Liver (tissue), 9 donors: ENCODE results near the gene GLIS1. TPM values are rescaled to one million over a fixed set of nuclear protein-coding genes. Genes with fewer than 3 reads are reported as not detected.

Source experiments
- DNase-seq: peaks from one replicate; pipeline ENCODE4 v3.0.0-alpha.2; 2017; ENCODE audit warnings: low spot score
- H3K27ac ChIP-seq, 2 donors: one replicate each; pipeline ENCODE4 v1.7.0; 2013; ENCODE audit warnings: inconsistent platforms in 2 of 2, low read length in 2 of 2, control low read depth in 1 of 2, low read depth in 1 of 2, mild to moderate bottlenecking in 1 of 2
- H3K27me3 ChIP-seq, 4 donors: one replicate each; pipeline versions ENCODE4 v1.6.1 to v1.7.0; 2013; ENCODE audit warnings: low read length in 3 of 4, inconsistent platforms in 1 of 4, mild to moderate bottlenecking in 1 of 4, moderate library complexity in 1 of 4; ENCODE audit not compliant: control insufficient read depth in 4 of 4, insufficient read depth in 4 of 4
- H3K36me3 ChIP-seq, 4 donors: one replicate each; pipeline versions ENCODE4 v1.6.1 to v1.7.0; 2013; ENCODE audit warnings: low read length in 3 of 4, mild to moderate bottlenecking in 3 of 4, low read depth in 1 of 4, moderate library complexity in 1 of 4; ENCODE audit not compliant: control insufficient read depth in 4 of 4, insufficient read depth in 3 of 4
- H3K4me1 ChIP-seq, 4 donors: one replicate each; pipeline versions ENCODE4 v1.6.1 to v1.7.0; 2013; ENCODE audit warnings: low read length in 3 of 4, mild to moderate bottlenecking in 3 of 4, moderate library complexity in 1 of 4; ENCODE audit not compliant: control insufficient read depth in 4 of 4, insufficient read depth in 4 of 4
- H3K4me3 ChIP-seq, 3 donors: one replicate each; pipeline versions ENCODE4 v1.6.1 to v1.7.0; 2013; ENCODE audit warnings: low read length in 3 of 3, control low read depth in 1 of 3, low read depth in 1 of 3, mild to moderate bottlenecking in 1 of 3
- H3K9ac ChIP-seq, 2 donors: one replicate each; pipeline ENCODE4 v1.7.0; 2013; ENCODE audit warnings: low read length in 2 of 2, mild to moderate bottlenecking in 2 of 2, moderate library complexity in 2 of 2, control low read depth in 1 of 2, low read depth in 1 of 2
- H3K9me3 ChIP-seq, 4 donors: one replicate each; pipeline versions ENCODE4 v1.6.1 to v1.7.0; 2013; ENCODE audit warnings: low read length in 3 of 4; ENCODE audit not compliant: control insufficient read depth in 4 of 4
- EGR1 ChIP-seq, 2 donors: IDR thresholded peaks; 2 replicates each; pipeline ENCODE4 v1.6.1; 2016 to 2018; ENCODE audit warnings: antibody characterized with exemption in 2 of 2, low read depth in 2 of 2
- FOXA1 ChIP-seq: IDR thresholded peaks from 2 replicates; pipeline ENCODE4 v1.6.1; 2016; ENCODE audit warnings: antibody characterized with exemption
- FOXA2 ChIP-seq: IDR thresholded peaks from 2 replicates; pipeline ENCODE4 v1.6.1; 2016; ENCODE audit warnings: antibody characterized with exemption
- GABPA ChIP-seq, 2 donors: IDR thresholded peaks in 1 of 2; conservative IDR thresholded peaks in 1 of 2; 2 replicates each; pipeline ENCODE4 v1.6.1; 2016; ENCODE audit warnings: antibody characterized with exemption in 2 of 2, mild to moderate bottlenecking in 1 of 2, moderate library complexity in 1 of 2
- HNF4A ChIP-seq, 2 donors: conservative IDR thresholded peaks; 2 replicates each; pipeline ENCODE4 v1.6.1; 2016; ENCODE audit warnings: antibody characterized with exemption in 2 of 2, mild to moderate bottlenecking in 2 of 2
- HNF4G ChIP-seq: IDR thresholded peaks from 2 replicates; pipeline ENCODE4 v1.6.1; 2016; ENCODE audit warnings: antibody characterized with exemption
- JUND ChIP-seq, 2 donors: IDR thresholded peaks; 2 replicates each; pipeline ENCODE4 v1.6.1; 2016; ENCODE audit warnings: antibody characterized with exemption in 2 of 2
- NR2F2 ChIP-seq: IDR thresholded peaks from 2 replicates; pipeline ENCODE4 v1.6.1; 2016; ENCODE audit warnings: antibody characterized with exemption
- RAD21 ChIP-seq, 2 donors: IDR thresholded peaks; 2 replicates each; pipeline ENCODE4 v1.6.1; 2016; ENCODE audit warnings: antibody characterized with exemption in 2 of 2, mild to moderate bottlenecking in 2 of 2
- RXRA ChIP-seq, 2 donors: IDR thresholded peaks; 2 replicates each; pipeline ENCODE4 v1.6.1; 2017 to 2018; ENCODE audit warnings: antibody characterized with exemption in 2 of 2, mild to moderate bottlenecking in 1 of 2
- SP1 ChIP-seq: IDR thresholded peaks from 2 replicates; pipeline ENCODE4 v1.6.1; 2018; ENCODE audit warnings: antibody characterized with exemption, mild to moderate bottlenecking
- TAF1 ChIP-seq: conservative IDR thresholded peaks from 2 replicates; pipeline ENCODE4 v1.6.1; 2016; ENCODE audit warnings: antibody characterized with exemption, mild to moderate bottlenecking
- YY1 ChIP-seq: IDR thresholded peaks from 2 replicates; pipeline ENCODE4 v1.6.1; 2016; ENCODE audit warnings: antibody characterized with exemption, mild to moderate bottlenecking
- WGBS: extraction: QIAGEN DNeasy Blood & Tissue Kit; methylation state at CpG from one replicate; pipeline ENCODE4 v1.1.7; 2013; 5-methylcytosine and 5-hydroxymethylcytosine counted together
- polyA plus RNA-seq, 2 donors: library from polyadenylated mRNA; stranded (reverse) in 1 of 2; unstranded in 1 of 2; fragments of 200-250 nt in 1 of 2; fragments of >200 nt in 1 of 2; fragmentation: Nextera tagmentation in 1 of 2; extraction: Ambion mirVana in 1 of 2; gene quantifications; one replicate each; pipeline versions ENCODE4 v1.2.1 to v1.2.3, GENCODE V29; 2013 to 2015
- total RNA-seq, 2 donors: library from RNA; depleted of rRNA; stranded (reverse); fragments of >200 nt; gene quantifications; one replicate each; pipeline ENCODE4 v1.2.3, GENCODE V29; 2014
- TF ChIP-seq, protein P1 (sequence below): IDR thresholded peaks from 2 replicates; pipeline ENCODE4 v1.6.1; 2016; ENCODE audit warnings: antibody characterized with exemption
- TF ChIP-seq, protein P2 (sequence below): fragments of 150-350 bp; IDR thresholded peaks from 2 replicates; pipeline ENCODE4 v1.5.1; 2017; ENCODE audit warnings: improper control_type of control experiment, low read depth, low read length; ENCODE audit not compliant: missing input control
- TF ChIP-seq, protein P3 (sequence below): IDR thresholded peaks from 2 replicates; pipeline ENCODE4 v1.6.1; 2016; ENCODE audit warnings: antibody characterized with exemption
- TF ChIP-seq, protein P4 (sequence below): IDR thresholded peaks from 2 replicates; pipeline ENCODE4 v1.6.1; 2016; ENCODE audit warnings: antibody characterized with exemption, mild to moderate bottlenecking
- donor health status: healthy.
- donor health status: healthy.
- donor health status: healthy.
- donor health status: healthy.
- donor health status: healthy.

Gene GLIS1
- total and polyA plus RNA-seq, 4 donors: under 0.01 to 0.05 TPM; not detected in 2

DNA sequence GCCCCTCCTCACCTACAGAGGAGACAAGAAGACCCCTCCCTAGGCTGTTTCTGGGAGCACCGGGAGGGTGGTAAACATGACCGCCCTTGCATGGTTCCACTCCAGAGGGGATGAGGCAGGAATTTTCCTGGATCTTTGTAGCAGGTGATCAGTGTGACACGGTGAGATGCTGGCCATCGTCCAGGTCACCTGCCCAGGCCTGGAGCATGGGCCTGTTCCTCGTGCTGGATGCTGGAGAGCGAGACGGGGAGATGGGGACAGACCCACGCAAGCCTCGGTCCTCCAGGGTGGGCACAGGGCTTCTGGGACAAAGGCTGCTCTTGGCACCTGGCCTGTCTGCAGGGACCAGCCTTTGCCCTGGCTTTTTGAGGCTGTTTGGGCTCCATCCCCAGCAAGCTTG lies 233.6 kb downstream of the GLIS1 start (continued):
- TF ChIP-seq JUND (IDR thresholded peaks at IDR 0.05) (no peak), TAF1 (no peak)

DNA sequence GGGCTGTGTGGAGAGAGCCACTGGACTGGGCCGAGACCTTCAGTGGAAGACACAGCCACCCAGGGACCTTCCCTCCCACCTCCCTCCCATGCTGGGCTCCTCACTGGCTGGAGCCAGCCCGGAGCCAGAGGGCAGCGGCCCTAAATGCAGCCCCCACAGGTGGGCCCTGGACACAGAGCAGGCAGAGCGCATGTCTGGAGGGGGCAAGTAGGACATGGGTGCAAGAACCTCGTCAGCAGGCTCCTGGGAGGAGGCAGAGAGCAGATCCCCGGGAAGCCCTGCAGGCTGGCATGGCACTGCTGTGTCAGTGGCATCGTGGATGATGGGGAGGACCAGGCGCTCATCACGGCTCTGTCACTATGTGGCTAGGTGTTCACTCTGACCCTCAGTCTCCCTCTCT lies 234.1 kb downstream of the GLIS1 start:
- WGBS: 86% methylated on average over 9 of the region's 9 CpGs
- Histone ChIP-seq H3K9me3 (no peaks in the 10 kb centered on the region), H3K9ac (no peak overlapping the region), H3K4me1 (no peaks in the 10 kb centered on the region), H3K36me3 (no peaks in the 10 kb centered on the region), H3K27me3 (no peaks in the 10 kb centered on the region), H3K4me3 (no peak overlapping the region), H3K27ac (no peak overlapping the region)
- DNase-seq: no peak
- TF ChIP-seq FOXA1 (no peak), RAD21 (IDR thresholded peaks at IDR 0.05) (no peak), HNF4G (no peak), HNF4A (conservative IDR thresholded peaks at IDR 0.05) (no peak), TAF1 (no peak)

DNA sequence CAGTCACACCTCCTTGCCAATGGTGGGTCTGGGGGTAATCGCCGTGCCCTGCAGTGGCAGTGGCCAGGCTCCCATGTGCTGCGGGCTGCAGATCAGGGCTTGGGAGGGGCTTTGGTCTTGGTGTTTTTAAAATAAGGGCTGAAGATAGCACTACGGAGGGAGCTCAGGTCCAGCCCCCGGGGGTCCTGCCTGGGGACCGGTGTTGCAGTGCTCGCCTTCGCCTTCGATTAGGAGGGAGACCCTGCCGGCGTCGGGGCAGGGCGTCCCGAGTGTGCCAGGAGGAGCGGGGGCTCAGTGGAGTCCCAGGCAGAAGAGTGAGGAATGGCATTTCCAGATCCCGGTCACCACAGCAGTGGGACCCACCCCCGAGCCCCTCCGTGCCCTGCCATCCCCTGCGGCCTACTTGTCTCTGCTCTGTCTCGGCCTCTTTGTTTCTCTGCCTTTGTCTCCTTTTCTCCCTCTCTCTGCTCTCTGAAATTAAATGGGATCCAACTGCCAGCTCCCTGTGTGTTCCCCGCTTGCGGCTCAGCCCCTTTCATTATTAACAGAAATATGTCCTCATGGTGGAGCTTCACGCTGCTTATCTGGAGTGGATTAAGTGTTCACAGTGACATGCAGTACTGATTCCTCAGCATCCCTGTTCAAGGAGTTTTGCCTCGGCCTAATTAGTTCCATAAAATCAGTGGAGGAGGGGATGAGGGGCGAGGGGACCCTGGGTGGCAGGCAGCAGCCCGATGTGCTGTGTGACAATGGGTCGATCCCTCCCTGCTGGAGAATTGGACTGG lies 235.3 kb downstream of the GLIS1 start:
- 77% methylated on average over 27 of the region's 27 CpGs for WGBS
- no peak overlapping the region for H3K9ac ChIP-seq
- H3K4me3 ChIP-seq: no peak overlapping the region
- H3K27me3 ChIP-seq: no peaks in the 10 kb centered on the region
- no peaks in the 10 kb centered on the region for H3K36me3 ChIP-seq
- H3K27ac ChIP-seq: no peak overlapping the region
- no peak for DNase-seq
- TF ChIP-seq EGR1 (IDR thresholded peaks at IDR 0.05; ENCODE audit: low read depth in 2 of 2): no peak
- TF ChIP-seq SP1: no peak
- TF ChIP-seq, protein P1, sequence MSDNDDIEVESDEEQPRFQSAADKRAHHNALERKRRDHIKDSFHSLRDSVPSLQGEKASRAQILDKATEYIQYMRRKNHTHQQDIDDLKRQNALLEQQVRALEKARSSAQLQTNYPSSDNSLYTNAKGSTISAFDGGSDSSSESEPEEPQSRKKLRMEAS: no peak
- TF ChIP-seq RXRA (IDR thresholded peaks at IDR 0.05): no peak
- TF ChIP-seq, protein P2, sequence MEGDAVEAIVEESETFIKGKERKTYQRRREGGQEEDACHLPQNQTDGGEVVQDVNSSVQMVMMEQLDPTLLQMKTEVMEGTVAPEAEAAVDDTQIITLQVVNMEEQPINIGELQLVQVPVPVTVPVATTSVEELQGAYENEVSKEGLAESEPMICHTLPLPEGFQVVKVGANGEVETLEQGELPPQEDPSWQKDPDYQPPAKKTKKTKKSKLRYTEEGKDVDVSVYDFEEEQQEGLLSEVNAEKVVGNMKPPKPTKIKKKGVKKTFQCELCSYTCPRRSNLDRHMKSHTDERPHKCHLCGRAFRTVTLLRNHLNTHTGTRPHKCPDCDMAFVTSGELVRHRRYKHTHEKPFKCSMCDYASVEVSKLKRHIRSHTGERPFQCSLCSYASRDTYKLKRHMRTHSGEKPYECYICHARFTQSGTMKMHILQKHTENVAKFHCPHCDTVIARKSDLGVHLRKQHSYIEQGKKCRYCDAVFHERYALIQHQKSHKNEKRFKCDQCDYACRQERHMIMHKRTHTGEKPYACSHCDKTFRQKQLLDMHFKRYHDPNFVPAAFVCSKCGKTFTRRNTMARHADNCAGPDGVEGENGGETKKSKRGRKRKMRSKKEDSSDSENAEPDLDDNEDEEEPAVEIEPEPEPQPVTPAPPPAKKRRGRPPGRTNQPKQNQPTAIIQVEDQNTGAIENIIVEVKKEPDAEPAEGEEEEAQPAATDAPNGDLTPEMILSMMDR: no peak
- TF ChIP-seq GABPA (IDR thresholded peaks at IDR 0.05 in 1 of 2, conservative IDR thresholded peaks at IDR 0.05 in 1 of 2): no peak
- no peak for TF ChIP-seq FOXA1
- TF ChIP-seq, protein P3, sequence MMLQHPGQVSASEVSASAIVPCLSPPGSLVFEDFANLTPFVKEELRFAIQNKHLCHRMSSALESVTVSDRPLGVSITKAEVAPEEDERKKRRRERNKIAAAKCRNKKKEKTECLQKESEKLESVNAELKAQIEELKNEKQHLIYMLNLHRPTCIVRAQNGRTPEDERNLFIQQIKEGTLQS: no peak
- no peak for TF ChIP-seq HNF4G
- no peak for TF ChIP-seq HNF4A (conservative IDR thresholded peaks at IDR 0.05)
- TF ChIP-seq, protein P4, sequence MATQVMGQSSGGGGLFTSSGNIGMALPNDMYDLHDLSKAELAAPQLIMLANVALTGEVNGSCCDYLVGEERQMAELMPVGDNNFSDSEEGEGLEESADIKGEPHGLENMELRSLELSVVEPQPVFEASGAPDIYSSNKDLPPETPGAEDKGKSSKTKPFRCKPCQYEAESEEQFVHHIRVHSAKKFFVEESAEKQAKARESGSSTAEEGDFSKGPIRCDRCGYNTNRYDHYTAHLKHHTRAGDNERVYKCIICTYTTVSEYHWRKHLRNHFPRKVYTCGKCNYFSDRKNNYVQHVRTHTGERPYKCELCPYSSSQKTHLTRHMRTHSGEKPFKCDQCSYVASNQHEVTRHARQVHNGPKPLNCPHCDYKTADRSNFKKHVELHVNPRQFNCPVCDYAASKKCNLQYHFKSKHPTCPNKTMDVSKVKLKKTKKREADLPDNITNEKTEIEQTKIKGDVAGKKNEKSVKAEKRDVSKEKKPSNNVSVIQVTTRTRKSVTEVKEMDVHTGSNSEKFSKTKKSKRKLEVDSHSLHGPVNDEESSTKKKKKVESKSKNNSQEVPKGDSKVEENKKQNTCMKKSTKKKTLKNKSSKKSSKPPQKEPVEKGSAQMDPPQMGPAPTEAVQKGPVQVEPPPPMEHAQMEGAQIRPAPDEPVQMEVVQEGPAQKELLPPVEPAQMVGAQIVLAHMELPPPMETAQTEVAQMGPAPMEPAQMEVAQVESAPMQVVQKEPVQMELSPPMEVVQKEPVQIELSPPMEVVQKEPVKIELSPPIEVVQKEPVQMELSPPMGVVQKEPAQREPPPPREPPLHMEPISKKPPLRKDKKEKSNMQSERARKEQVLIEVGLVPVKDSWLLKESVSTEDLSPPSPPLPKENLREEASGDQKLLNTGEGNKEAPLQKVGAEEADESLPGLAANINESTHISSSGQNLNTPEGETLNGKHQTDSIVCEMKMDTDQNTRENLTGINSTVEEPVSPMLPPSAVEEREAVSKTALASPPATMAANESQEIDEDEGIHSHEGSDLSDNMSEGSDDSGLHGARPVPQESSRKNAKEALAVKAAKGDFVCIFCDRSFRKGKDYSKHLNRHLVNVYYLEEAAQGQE: no peak
- no peak for TF ChIP-seq RAD21 (IDR thresholded peaks at IDR 0.05)
- no peak for TF ChIP-seq YY1
- no peak for TF ChIP-seq NR2F2
- TF ChIP-seq FOXA2: no peak
- TF ChIP-seq JUND (IDR thresholded peaks at IDR 0.05): no peak
- TF ChIP-seq TAF1: no peak
- no peaks in the 10 kb centered on the region for H3K9me3 ChIP-seq
- no peaks in the 10 kb centered on the region for H3K4me1 ChIP-seq
